CD4-positive, alpha-beta T cell treated with Interleukin-10 for 1 hour (primary cell): ENCODE results near the gene BAIAP3.

Experiments
- DNase-seq: peaks from one replicate; pipeline ENCODE4 v3.0.0-alpha.2; 2020

The BAIAP3 gene

DNA sequence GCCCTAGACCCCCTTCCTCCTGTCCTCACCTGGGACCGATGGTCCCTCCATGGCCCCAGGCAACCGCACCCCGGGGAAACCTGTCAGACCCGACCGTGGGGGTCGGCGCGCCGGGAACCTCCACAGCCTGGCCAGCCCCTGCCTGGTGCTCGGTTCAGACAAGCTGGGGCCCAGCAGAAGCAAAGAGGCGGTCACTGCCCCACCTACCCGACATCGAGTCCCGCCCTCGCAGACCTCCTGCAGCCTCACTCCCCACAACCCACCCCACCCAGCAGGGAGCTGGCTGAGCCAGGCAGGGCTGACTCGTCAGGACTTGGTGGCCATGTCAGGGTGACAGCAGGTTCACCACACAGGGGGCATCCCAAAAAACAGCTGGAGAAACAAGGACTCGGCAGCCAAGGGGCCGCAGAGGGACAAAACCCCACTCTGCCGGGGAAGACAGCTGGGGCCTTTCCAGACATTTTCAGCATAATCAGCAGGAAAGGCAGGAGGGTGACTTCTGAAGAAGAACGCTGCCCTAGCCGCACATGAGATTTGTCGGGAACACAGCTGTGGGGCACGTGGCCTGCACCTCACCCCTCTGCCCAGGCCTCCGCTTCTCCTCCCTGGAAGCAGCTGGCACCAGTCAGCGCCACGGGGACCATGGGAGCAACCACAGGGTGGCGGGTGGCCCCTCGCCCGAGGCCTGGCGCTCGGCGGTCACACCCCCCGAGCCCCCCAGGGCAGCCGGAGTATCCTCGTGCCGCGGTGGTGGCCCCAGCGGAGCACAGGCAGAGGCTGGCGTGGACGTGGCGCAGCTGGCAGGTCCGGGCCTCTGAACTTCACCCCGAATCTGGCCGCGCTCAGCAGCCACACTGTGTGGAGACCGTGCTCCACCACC is 41.2 kb downstream of the BAIAP3 start:
- no peak for DNase-seq

DNA sequence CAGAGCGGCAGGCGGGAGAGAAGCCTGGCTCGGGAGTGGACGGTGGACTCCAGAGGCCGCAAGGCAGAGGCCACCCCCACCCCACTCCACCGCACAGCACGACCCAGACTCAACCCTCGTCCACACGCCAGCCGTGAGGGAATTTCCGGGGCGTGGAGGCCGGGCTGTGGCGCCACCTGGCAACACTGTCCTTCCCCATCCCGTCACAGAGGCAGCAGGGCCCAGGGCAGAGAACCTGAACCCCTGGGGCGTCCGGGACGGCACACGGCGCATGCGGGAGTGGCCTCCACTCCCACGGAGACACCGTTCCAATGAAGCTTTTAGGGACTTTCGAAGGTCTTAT is 41.8 kb downstream of the BAIAP3 start:
- DNase-seq: no peak

DNA sequence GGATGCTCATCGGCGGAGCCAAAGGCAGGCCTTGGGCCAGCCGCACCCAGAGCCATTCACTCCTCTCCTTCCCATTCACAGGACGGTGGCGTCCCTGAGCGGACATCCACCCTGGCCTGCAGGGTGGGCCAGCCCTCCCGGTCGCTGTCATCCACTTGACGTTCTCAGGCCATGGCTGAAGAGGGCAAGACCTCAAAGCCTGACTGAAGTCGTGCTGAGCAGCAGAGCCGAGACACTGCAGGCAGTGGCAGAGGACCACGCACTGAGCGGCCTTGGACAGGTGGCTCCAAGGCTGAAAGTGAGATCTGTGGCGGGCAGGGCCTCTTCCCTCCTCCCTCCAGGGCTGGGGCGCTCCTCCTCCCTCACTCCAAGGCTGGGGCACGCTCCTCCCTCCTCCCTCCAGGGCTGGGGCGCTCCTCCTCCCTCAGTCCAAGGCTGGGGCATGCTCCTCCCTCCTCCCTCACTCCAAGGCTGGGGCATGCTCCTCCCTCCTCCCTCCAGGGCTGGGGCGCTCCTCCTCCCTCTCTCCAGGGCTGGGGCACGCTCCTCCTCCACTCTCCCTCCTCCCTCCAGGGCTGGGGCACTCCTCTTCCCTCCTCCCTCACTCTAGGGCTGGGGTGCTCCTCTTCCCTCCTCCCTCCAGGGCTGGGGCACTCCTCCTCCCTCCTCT is 42.4 kb downstream of the BAIAP3 start:
- DNase-seq: no peak

DNA sequence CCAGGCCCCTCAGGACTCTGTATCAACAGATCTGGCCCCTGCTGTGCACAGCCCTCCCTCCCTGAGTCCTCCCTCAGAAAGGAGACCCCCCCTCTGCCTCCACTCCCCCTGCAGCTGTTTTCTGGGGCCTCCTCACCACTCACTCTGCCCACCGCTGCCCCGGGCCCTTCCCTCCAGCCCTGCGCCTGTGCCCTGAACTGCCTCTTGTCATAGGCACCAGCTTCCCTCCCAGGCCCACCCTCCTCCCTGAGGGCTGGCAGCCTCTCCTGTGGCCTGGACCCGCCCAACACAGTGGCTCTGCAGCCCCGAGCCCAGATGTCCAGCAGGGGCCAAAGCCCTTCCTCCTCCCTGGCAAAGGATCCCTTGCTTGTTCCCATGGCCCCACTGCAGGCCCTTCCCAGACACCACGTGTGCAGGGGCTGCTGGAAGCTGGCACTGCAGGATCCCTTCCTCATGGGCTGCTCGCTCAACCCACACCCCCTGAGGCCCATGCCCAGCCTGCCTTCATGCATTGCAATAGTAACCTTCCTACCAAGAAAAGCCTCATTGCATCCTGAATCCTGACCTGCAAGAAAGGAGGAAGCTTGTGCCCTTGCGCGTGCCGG is 44.1 kb downstream of the BAIAP3 start:
- DNase-seq: no peak

DNA sequence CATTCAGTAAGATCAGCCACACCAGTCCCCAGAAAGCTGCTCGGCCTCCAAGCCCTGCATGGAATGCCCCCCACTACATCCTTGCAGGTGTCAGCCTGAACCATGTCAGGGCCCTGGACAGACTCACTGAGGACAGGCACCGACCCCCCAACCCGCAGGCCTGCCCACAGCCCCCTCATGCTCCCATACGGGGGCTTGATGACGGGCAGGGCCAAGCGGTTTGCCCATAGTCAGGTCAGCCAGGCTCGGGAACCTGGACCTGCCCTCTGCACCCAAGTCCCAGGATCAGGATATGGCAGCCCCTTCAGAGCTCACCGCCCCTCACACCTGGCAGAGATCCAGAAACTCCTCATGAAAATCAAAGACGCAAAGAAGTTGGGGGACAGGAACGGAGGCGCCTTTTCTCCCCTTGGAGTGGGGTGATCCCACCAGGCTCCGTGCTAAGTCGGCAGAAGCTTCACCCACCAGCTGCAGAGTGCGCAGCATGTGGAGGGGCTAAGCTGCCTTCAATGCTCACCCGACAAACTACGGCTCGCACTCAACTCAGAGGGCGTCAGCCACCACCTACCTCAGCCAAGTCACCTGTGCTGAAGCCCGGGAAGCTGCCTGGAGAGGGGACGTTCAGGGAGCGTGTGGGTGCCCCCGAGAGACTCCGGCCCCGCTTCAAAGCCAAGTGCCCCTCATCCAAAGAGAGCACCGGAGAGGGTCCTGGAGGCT is 44.8 kb downstream of the BAIAP3 start:
- no peak for DNase-seq

DNA sequence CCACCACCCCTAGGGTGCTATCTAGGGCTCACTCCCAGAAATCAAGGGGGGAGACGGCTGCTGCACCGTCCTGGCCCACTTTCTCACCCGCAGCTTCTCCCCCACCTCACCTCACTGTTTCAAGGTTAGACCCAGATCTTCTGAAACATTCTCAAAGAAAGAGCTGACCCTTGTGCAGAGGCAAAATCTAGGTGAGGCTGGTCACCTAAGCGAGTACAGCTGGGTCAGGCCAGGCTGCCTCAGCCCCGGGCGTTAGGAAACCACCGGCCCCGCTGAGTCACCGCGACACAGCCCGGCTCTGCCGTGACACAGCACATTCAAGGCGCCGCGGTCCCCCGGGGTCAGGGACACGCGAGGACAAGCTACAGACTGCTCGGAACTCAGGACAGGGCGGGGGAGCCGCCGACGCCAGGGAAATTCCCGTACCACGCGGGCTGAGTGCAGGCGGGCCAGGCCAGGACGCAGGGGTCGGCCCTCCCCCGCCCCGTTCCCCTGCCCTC is 45.4 kb downstream of the BAIAP3 start:
- peak; percentile 72 for DNase-seq

DNA sequence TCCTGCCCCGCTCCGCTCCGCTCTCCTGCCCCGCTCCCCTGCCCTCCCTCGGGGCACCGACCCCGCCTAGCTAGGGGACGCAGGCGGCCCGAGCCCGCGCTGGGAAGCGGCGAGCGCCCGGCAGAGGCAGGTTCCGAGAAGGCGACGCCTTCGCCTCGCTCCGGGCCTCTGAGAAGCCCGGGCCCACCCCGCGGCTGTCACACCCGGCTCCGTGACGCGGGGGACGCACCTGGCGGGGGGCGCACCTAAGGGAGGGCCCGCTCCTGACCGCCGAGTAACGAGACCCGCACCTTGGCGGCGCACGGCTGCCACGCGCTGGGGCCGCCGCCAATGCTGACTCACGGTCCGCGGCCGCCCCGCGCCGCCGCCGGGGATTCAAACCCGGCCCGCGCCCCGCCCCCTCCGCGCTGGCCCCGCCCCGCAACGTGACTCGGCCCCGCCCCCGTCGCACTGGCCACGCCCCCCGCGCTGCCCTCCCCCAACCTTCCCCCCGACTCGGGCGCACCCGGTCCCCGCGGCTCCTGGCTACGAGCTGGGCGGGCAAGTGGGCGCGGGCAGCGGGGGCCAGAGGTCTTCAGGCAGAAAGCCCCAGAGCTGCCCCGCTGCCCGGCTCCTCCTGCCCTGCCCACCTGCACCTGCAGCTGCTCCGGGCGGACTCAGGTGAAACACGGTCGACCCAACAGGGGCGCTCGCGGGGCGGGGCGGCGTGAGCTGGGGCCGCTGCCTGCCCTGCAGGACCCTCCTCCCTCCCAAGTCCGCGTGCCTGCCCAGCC is 46.0 kb downstream of the BAIAP3 start:
- peak; percentile 62 for DNase-seq

DNA sequence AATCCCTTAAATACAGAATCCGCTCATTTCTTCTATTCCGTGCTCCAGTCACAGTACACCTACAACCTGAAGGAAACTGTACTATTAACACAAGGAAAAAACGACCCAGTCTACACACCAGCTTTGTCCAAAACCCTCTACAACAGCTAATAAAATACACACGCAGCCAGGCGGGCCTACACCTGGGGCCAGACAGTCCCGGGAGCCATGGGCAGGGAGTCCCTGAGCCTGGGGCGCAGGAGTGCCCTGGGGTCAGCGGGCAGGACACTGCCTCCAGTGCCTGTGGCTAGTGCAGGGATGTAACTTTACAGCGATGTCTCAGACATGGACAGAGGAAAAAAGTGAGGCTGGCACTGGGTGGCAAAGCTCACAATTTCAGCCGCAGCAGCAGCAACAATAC is 46.8 kb downstream of the BAIAP3 start:
- no peak for DNase-seq

DNA sequence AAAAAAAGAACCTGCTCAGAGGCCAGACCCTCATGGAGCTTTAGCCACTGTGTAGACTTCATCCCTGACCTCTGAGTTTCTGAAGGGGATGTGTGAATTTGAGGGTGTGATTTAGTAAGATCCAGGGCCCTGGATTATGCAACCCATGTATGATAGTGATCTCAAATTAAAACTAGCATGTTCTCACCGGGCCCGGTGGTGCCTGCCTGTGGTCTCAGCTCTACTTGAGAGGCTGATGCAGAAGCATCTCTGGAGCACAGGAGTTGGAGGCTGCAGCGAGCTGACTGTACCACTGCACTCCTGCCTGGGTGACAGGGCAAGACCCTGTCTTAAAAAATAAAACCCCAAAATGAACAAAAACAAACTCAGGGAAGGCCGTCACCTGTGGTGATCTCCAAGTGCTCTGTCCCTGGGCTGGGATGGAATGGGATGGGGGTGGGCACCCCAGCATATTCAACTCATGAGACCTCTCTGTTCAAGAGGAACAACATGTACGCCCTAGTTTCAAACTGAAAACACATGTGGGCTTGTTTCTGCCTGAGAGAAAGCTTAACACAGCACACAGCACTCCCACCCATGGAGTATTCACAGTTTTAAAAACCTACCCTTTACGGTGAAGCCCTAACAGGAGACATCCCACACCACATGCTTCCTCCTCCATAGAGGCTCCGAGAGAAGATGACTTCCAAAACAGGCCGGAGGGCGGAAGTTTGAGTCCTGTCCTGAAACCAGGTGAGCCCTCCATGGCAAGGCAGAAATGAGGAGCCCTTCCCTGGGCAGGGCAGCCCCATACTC is 48.4 kb downstream of the BAIAP3 start:
- DNase-seq: no peak

DNA sequence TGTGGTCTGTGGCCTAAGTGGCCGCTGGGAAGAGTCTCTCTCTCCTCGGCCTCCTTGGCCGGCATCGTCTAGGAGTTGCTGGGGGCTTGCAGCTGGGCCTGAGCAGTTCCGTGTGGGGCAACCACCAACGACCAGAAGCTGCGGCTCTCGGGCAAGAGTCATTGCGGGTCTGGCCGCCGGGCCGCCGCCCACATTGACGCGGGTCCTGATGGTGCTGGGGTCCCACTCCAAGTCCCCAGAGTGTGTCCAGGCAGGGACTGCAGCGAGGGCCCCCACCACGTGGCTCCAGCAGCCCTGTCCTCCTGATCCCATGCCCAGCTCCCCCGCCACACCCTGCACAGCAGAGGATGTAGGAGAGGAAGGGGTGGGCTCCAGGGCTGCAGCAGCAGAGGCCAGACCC is 50.1 kb downstream of the BAIAP3 start:
- no peak for DNase-seq

DNA sequence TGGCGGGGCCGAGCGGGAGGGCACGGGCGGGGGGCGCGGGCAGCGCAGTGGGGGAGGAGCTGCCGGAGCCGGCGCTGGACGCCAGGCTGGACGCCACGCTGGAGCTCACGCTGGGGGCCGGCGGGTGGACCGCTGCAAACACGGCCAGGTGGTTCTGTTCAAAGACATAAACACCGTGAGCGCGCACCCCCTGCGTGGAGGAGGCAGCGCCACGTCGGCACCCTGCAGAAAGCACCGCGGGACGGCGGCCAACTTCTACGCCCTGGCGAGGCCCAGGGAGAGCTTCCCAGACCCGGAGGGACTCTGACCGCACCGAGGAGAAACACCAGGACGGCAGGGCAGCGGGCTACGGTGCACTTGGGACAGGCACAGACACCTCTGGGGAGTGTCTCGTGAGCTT is 51.8 kb downstream of the BAIAP3 start:
- DNase-seq: no peak

DNA sequence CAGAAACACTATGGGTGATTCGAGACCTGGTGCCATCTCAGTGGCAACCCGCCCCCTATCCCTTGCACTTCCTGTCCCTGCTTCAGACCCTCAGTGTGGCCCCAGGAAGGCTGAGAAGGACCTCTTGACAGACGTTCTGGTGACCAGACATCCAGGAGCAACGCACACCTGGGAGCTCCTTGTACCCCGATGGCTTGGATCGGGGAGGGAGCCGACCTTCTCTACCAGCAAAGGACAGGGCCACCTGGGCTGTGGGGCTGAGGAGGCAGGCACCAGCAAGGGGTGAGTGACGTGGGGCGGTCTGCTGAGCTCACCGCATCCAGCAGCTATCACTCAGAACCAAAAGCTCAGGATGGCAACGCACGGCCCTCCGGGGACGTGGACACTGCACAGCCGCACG is 53.9 kb downstream of the BAIAP3 start:
- no peak for DNase-seq

DNA sequence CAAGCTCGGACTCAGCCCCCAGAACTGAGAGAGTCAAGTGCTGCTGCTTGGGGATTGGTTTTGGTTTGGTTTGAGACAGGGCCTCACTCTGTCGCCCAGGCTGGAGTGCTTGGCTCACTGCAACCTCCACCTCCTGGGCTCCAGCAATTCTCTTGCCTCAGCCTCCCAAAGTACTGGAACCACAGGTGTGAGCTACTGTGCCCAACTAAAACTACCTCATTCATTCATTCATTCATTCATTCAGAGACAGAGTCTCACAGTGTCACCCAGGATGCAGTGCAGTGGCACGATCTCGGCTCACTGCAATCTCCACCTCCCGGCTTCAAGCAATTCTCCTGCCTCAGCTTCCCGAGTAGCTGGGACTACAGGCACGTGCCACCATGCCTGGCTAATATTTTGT is 56.3 kb downstream of the BAIAP3 start:
- DNase-seq: no peak

DNA sequence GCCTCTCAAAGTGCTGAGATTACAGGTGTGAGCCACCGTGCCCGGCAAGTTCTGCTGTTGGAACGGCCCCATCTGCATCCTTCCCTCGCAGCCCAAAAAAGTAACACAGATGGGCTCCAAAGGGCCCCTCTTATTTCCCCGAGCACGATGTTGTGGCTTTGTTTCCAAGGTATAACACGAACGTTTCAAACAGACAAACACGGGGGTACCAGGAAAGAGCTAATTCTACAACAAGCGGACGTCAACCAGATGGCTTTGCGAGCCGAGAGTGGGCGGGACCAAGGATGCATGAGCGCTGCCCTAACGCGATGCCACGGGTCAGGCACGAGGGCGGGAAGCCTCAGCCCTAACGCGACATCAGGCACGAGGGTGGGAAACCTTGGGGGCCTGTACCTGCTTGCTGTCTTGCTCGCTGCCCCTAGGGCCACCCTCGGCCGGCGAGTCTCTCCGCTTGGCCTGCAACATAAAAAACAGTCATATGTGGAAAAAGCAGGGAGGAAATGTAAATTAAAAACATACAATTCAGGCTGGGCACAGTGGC is 56.9 kb downstream of the BAIAP3 start:
- no peak for DNase-seq

DNA sequence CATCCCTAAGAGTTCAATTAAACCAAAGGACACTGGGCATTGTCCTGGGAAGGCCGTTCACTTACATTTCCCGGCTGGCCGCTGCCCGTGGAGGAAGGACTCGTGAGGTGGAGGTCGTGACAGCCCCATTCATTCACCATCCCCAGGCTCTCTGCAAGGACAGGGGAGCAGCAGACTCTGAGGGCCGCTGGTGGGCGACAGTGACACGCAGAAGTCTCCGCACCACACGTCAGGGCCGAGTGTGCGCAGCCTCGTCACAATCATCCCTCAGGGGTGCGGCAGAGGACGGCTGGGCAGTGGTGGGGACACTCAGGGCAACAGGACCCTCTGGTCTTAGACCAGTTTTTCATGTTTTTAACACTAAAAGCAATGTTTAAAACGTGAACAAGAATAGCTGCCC is 59.4 kb downstream of the BAIAP3 start:
- no peak for DNase-seq

DNA sequence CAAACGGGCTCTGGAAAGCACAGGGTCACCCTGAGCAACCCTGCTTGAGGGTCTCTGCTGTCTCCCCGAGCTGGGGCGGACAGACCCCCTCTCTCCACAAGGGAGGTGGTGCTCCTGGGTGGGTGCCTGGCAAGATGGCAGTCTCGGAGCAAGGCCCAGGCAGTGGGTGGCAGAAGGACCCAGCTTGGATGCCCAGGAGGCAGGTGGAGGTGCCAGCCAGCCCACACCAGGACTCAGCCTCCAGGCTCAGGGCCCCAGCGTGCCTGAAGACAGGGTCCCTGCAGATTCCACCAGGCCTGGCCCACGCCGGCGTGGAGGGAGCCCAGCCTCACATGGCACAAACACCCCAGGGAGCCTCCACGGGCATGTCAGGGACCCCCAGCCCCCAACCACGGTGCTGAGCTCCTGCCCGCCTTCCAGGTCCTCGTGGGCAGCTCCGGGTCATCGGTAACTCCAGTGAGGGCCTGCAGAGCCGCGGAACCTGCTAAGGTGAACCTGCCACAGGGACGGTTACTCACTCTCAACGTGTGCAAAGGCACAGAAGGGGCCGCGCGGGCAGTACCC is 60.2 kb downstream of the BAIAP3 start:
- DNase-seq: no peak

DNA sequence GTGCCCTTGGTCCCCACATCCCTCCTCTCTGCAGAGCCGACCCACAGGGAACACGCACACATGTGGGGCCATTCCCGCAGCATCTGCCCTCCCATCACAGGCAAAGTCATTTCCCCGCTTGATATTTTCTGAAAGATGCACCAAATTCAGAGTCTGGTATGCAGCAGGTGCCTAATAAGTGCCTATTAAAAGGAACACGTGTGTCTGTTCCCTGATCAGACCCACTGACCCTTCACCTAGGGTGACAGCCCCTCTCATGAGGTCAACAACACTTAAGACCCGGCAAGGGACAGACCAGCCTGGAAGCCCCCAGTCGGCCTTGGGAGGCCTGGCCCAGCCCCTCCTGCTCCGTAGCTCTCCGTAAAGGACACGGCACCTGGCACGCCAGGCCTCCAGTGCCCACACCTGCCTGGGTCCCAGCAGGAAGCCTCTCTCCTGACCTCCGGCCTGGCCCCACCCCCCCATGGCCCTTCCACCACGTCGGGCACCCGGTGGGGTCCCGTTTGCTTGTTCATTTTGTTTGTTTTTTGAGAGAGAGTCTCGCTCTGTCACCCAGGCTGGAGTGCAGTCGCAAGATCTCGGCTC is 61.0 kb downstream of the BAIAP3 start:
- DNase-seq: no peak

DNA sequence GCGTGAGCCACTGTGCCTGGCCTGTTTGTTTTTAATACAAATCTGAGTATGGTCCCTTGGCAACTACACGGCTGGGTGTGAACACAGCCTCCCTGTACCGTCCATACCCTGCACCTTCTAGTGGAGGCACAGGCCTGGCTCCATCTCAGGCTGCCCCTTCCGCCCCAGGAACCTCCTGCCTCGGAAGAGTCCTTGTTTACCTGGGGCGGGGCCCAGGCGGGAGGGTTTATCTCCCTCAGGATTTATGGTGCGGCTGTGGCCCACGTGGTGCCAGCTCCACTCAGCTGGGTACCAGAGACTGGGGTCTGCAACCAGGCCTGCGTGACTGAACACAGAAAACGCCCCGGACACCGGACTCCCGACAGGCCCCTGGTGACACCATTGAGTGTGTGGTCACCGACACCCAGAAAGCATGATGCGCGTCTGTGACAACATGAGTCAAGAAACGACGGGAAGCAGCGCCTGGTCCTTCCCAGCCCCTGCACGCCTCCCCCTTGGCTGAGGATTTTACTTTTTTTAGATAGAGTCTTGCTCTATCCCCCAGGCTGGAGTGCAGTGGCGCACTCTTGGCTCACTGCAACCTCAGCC is 62.1 kb downstream of the BAIAP3 start:
- DNase-seq: no peak

DNA sequence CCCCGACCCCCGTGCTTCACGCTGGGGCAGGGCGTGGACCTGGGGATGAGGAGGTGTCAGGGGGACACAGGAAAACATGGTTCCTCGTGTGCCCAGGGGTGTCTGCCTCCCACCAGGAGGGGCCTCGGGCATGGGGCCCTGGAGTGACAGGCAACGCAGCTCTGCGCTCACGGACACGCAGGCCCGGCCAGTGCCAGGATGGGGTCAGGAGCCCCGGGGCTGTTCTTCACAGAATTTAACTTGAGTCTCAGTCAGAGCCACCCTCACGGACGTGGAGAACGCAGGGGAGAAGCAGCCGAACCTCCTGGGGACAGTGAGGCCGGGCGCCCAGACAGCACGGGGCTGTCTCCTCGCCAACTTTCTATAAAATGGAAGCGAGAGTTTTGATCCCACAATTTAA is 64.3 kb downstream of the BAIAP3 start:
- no peak for DNase-seq

DNA sequence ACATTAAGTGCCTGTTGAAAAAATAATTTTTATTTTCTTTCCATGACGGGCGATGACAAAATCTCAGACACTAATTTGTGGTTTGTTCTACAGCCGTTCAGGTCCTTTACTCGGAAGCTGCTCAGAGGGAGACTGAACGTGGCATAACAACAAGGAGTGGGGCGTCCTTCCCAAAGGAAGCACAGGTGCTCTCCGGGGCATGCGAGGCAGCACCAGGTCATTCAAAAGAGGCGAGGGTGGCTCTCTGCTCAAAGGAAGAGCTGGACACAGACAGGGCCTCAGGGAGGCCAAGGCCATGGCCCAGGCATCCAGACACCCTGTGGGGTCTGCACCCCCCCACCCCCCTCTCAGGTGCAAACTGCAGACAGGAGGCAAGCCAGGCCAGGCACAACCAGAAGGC is 64.9 kb downstream of the BAIAP3 start:
- DNase-seq: no peak
